ENCODE results near the gene WNT8B. TPM values are rescaled to one million over a fixed set of nuclear protein-coding genes. Genes with fewer than 3 reads are reported as not detected.

The WNT8B gene
- total and polyA plus RNA-seq, 10 of the 15 experiments (the other 5 are each of a cell fraction or from before 2014, with no cell fraction given): not detected

- no peak for TF ChIP-seq BCLAF1 (IDR thresholded peaks at IDR 0.05)
- no peak for TF ChIP-seq E2F8 (IDR thresholded peaks at IDR 0.05; ENCODE audit: low read depth, partially characterized antibody)
- TF ChIP-seq TARDBP (IDR thresholded peaks at IDR 0.05; ENCODE audit: borderline replicate concordance): no peak
- TF ChIP-seq RB1 (IDR thresholded peaks at IDR 0.05; ENCODE audit: borderline replicate concordance): no peak
Observed at GRCh38 chr10:100442548-100442947, 20.3 kb upstream of the WNT8B start (continued).

- no peak overlapping the region for H3K9ac ChIP-seq (ENCODE audit: control insufficient read depth, insufficient read depth, low read length)
- FAIRE-seq (no peak), DNase-seq (ENCODE audit: low read depth, low spot score) (no peak), ATAC-seq (no peak)
- POLR2A ChIA-PET: no interaction called here
- no peaks in the 10 kb centered on the region for H3K27me3 ChIP-seq (replicated peaks in 1 of 2; ENCODE audit: control insufficient read depth in 2 of 2, insufficient read depth in 2 of 2, low read length in 1 of 2)
- no peak overlapping the region for H3K4me2 ChIP-seq (ENCODE audit: control insufficient read depth, insufficient read depth)
- H3K4me1 ChIP-seq (ENCODE audit: control insufficient read depth, insufficient read depth, low read length): no peaks in the 10 kb centered on the region
- CTCF ChIA-PET: interaction anchor here (0.7 to 1.7 kb wide), 4 partner anchors 13 to 107 kb away, joined by 3 to 11 read pairs (median 4); no protein-coding TSS in a partner anchor
- intact Hi-C loops (cut with micrococcal nuclease; ENCODE audit: unreplicated experiment): no loop called here
- BruUV-seq (replicated peaks): no TSS peak
- SMC1A ChIA-PET (ENCODE audit: uncharacterized antibody, unreplicated experiment): interaction anchor here (0.9 to 1.8 kb wide), 2 partner anchors 9 to 72 kb away, joined by 3 to 4 read pairs; no protein-coding TSS in a partner anchor
- 22% methylated on average over 4 of the region's 4 CpGs for WGBS (ENCODE audit: insufficient coverage, insufficient replicate concordance, low lambda C conversion rate, missing lambda C conversion rate)
- no peaks in the 10 kb centered on the region for H3K79me2 ChIP-seq (ENCODE audit: control insufficient read depth, insufficient read depth, low read length)
- H3K36me3 ChIP-seq (ENCODE audit: control insufficient read depth in 2 of 2, insufficient read depth in 2 of 2, low read length in 1 of 2): no peaks in the 10 kb centered on the region
- no peaks in the 10 kb centered on the region; the same call in 2 of the 3 replicates for H3K9me3 ChIP-seq (replicated peaks; ENCODE audit: control insufficient read depth, insufficient read depth, low read length)
- H2AFZ ChIP-seq (ENCODE audit: control insufficient read depth, low read depth, low read length): no peak overlapping the region
- no peak overlapping the region for H3K27ac ChIP-seq (ENCODE audit: control insufficient read depth, insufficient read depth)
- H3K4me3 ChIP-seq: no peak overlapping the region
- no peaks in the 10 kb centered on the region for H4K20me1 ChIP-seq (ENCODE audit: control insufficient read depth, insufficient read depth)
- RAD21 ChIA-PET (ENCODE audit: unreplicated experiment): no interaction called here
- in situ Hi-C loops (cut with MboI): no loop called here
- no peak for TF ChIP-seq STAT1 (conservative IDR thresholded peaks at IDR 0.05)
- no peak for TF ChIP-seq FOXM1 (IDR thresholded peaks at IDR 0.05; ENCODE audit: low read depth, low read length)
- no peak for TF ChIP-seq SUZ12 (IDR thresholded peaks at IDR 0.05; ENCODE audit: unreplicated experiment)
- no peak for TF ChIP-seq LARP7 (IDR thresholded peaks at IDR 0.05)
- TF ChIP-seq IKZF1 (conservative IDR thresholded peaks at IDR 0.05): no peak
- TF ChIP-seq PML (IDR thresholded peaks at IDR 0.05; ENCODE audit: low read length): no peak
- no peak for TF ChIP-seq PBX3 (IDR thresholded peaks at IDR 0.05; ENCODE audit: insufficient replicate concordance, low read depth, low read length)
- no peak for TF ChIP-seq E4F1 (IDR thresholded peaks at IDR 0.05; ENCODE audit: borderline replicate concordance, partially characterized antibody)
- no peak for TF ChIP-seq STAT3 (IDR thresholded peaks at IDR 0.05; ENCODE audit: low read depth, low read length)
Observed at GRCh38 chr10:100446130-100446761, 16.6 kb upstream of the WNT8B start.

Measured in GM12878 (cell line).